Ishikawa (cell line): ENCODE measurements around the gene CBARP.

ENCODE experiments used
- CEBPB ChIP-seq: IDR thresholded peaks from 2 replicates; pipeline ENCODE4 v1.6.1; 2012
- CREB1 ChIP-seq: IDR thresholded peaks from 2 replicates; pipeline ENCODE4 v1.6.1; 2012; ENCODE audit warnings: low read depth
- EGR1 ChIP-seq: IDR thresholded peaks from 2 replicates; pipeline ENCODE4 v1.6.1; 2012
- EP300 ChIP-seq: IDR thresholded peaks from 2 replicates; pipeline ENCODE4 v1.6.1; 2012; ENCODE audit warnings: borderline replicate concordance
- FOXM1 ChIP-seq: IDR thresholded peaks from 2 replicates; pipeline ENCODE4 v1.6.1; 2012; ENCODE audit warnings: low read depth, borderline replicate concordance
- MAX ChIP-seq: IDR thresholded peaks from 2 replicates; pipeline ENCODE4 v1.6.1; 2012
- NFIC ChIP-seq: IDR thresholded peaks from 2 replicates; pipeline ENCODE4 v1.6.1; 2012
- RAD21 ChIP-seq: IDR thresholded peaks from 2 replicates; pipeline ENCODE4 v1.6.1; 2012; ENCODE audit warnings: low read depth
- REST ChIP-seq: IDR thresholded peaks from 2 replicates; pipeline ENCODE4 v1.6.1; 2012; ENCODE audit warnings: low read depth, mild to moderate bottlenecking
- TAF1 ChIP-seq: IDR thresholded peaks from 2 replicates; pipeline ENCODE4 v1.6.1; 2012; ENCODE audit warnings: low read depth, mild to moderate bottlenecking
- TCF12 ChIP-seq: IDR thresholded peaks from 2 replicates; pipeline ENCODE4 v1.6.1; 2012; ENCODE audit warnings: low read depth
- TEAD4 ChIP-seq: IDR thresholded peaks from 2 replicates; pipeline ENCODE4 v1.6.1; 2012
- YY1 ChIP-seq: IDR thresholded peaks from 2 replicates; pipeline ENCODE4 v1.6.1; 2012; ENCODE audit warnings: low read depth
- ZBTB7A ChIP-seq: IDR thresholded peaks from 2 replicates; pipeline ENCODE4 v1.6.1; 2012; ENCODE audit warnings: low read depth
- TF ChIP-seq, protein P1 (sequence below): IDR thresholded peaks from 2 replicates; pipeline ENCODE4 v1.6.1; 2012

CBARP gene

GRCh38 chr19:1274852-1275259, 37.1 kb upstream of the CBARP start:
- TF ChIP-seq ZBTB7A (no peak; the same call in 1 of the 2 replicates), CREB1 (no peak), RAD21 (no peak), YY1 (no peak), MAX (no peak), TCF12 (no peak), REST (no peak), TAF1 (no peak)
- TF ChIP-seq, protein P1, sequence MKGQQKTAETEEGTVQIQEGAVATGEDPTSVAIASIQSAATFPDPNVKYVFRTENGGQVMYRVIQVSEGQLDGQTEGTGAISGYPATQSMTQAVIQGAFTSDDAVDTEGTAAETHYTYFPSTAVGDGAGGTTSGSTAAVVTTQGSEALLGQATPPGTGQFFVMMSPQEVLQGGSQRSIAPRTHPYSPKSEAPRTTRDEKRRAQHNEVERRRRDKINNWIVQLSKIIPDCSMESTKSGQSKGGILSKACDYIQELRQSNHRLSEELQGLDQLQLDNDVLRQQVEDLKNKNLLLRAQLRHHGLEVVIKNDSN, result no peak

GRCh38 chr19:1274081-1274851, 36.5 kb upstream of the CBARP start:
- TF ChIP-seq ZBTB7A, result no peak
- TF ChIP-seq TAF1, result no peak
- TF ChIP-seq CEBPB, result no peak
- TF ChIP-seq MAX, result no peak
- TF ChIP-seq NFIC, result no peak
- no peak for TF ChIP-seq EP300
- no peak for TF ChIP-seq REST
- TF ChIP-seq FOXM1, result no peak
- no peak for TF ChIP-seq CREB1
- TF ChIP-seq EGR1, result no peak
- TF ChIP-seq RAD21, result no peak
- no peak for TF ChIP-seq TEAD4
- TF ChIP-seq, protein P1, result no peak
- TF ChIP-seq YY1, result no peak
- TF ChIP-seq TCF12, result no peak

GRCh38 chr19:1273263-1274041, 35.6 kb upstream of the CBARP start:
- no peak for TF ChIP-seq NFIC
- TF ChIP-seq TEAD4, result no peak
- TF ChIP-seq RAD21, result no peak
- no peak for TF ChIP-seq ZBTB7A
- TF ChIP-seq EGR1, result no peak
- no peak for TF ChIP-seq YY1
- TF ChIP-seq FOXM1, result no peak
- no peak for TF ChIP-seq CEBPB

- no peak for TF ChIP-seq TEAD4
- TF ChIP-seq RAD21, result no peak
- TF ChIP-seq FOXM1, result no peak
- TF ChIP-seq YY1, result no peak
- TF ChIP-seq EP300, result no peak
- TF ChIP-seq ZBTB7A, result no peak
- TF ChIP-seq NFIC, result no peak
- no peak for TF ChIP-seq CREB1
- TF ChIP-seq EGR1, result no peak
- TF ChIP-seq CEBPB, result no peak
- TF ChIP-seq, protein P1, result no peak
- no peak for TF ChIP-seq REST
- no peak for TF ChIP-seq TCF12
- no peak for TF ChIP-seq TAF1
Measured at GRCh38 chr19:1272423-1273262, 34.8 kb upstream of the CBARP start.
